Measurements from ENCODE around the gene SP8.

SP8 gene

GRCh38 chr7:20777377-20778062 lies 9.2 kb downstream of the SP8 start:
- Histone ChIP-seq H3K4me3 (ENCODE audit: low read depth in 1 of 5, low read length in 5 of 5) (peak overlapping the region in 1 of 5 donors; percentile 54), H3K4me1 (ENCODE audit: control insufficient read depth in 5 of 5, insufficient read depth in 5 of 5, low read length in 5 of 5) (peaks cover 0 to 12% (median 11%) of the 10 kb centered on the region in 5 donors), H3K36me3 (ENCODE audit: control insufficient read depth in 5 of 5, insufficient read depth in 5 of 5, low read length in 5 of 5) (no peaks in the 10 kb centered on the region), H3K9me3 (ENCODE audit: control insufficient read depth in 5 of 5, low read length in 5 of 5) (peaks cover 0 to under 1% (median 0%) of the 10 kb centered on the region in 5 donors), H3K27ac (ENCODE audit: low read depth, low read length) (no peak overlapping the region), H3K27me3 (ENCODE audit: control insufficient read depth in 5 of 5, insufficient read depth in 4 of 5, low read length in 5 of 5) (peaks cover 35 to 76% (median 60%) of the 10 kb centered on the region in 5 donors), H3K9ac (ENCODE audit: low read length in 5 of 5) (no peak overlapping the region)

- Histone ChIP-seq H3K4me1 (ENCODE audit: control insufficient read depth in 5 of 5, insufficient read depth in 5 of 5, low read length in 5 of 5) (peaks cover 0 to 12% (median 11%) of the 10 kb centered on the region in 5 donors), H3K4me3 (ENCODE audit: low read depth in 1 of 5, low read length in 5 of 5) (no peak overlapping the region), H3K27me3 (ENCODE audit: control insufficient read depth in 5 of 5, insufficient read depth in 4 of 5, low read length in 5 of 5) (peaks cover 35 to 72% (median 57%) of the 10 kb centered on the region in 5 donors), H3K27ac (ENCODE audit: low read depth, low read length) (no peak overlapping the region), H3K9me3 (ENCODE audit: control insufficient read depth in 5 of 5, low read length in 5 of 5) (no peaks in the 10 kb centered on the region), H3K36me3 (ENCODE audit: control insufficient read depth in 5 of 5, insufficient read depth in 5 of 5, low read length in 5 of 5) (no peaks in the 10 kb centered on the region), H3K9ac (ENCODE audit: low read length in 5 of 5) (no peak overlapping the region)
These were observed 9.7 kb downstream of the SP8 start for GRCh38 chr7:20776942-20777341.

GRCh38 chr7:20776214-20776911 lies 10.3 kb downstream of the SP8 start:
- H3K27ac ChIP-seq (ENCODE audit: low read depth, low read length): no peak overlapping the region

GRCh38 chr7:20754001-20754400 lies 32.7 kb downstream of the SP8 start:
- H3K27me3 ChIP-seq (ENCODE audit: control insufficient read depth in 5 of 5, insufficient read depth in 4 of 5, low read length in 5 of 5): no peaks in the 10 kb centered on the region
- H3K9me3 ChIP-seq (ENCODE audit: control insufficient read depth in 5 of 5, low read length in 5 of 5): no peaks in the 10 kb centered on the region
- H3K4me3 ChIP-seq (ENCODE audit: low read depth in 1 of 5, low read length in 5 of 5): no peak overlapping the region
- H3K36me3 ChIP-seq (ENCODE audit: control insufficient read depth in 5 of 5, insufficient read depth in 5 of 5, low read length in 5 of 5): no peaks in the 10 kb centered on the region
- no peak overlapping the region for H3K9ac ChIP-seq (ENCODE audit: low read length in 5 of 5)
- no peak overlapping the region for H3K27ac ChIP-seq (ENCODE audit: low read depth, low read length)
- H3K4me1 ChIP-seq (ENCODE audit: control insufficient read depth in 5 of 5, insufficient read depth in 5 of 5, low read length in 5 of 5): no peaks in the 10 kb centered on the region

More at GRCh38 chr7:20776214-20776911, 10.3 kb downstream of the SP8 start:
- Histone ChIP-seq H3K4me1 (ENCODE audit: control insufficient read depth in 5 of 5, insufficient read depth in 5 of 5, low read length in 5 of 5) (peaks cover 0 to 12% (median 11%) of the 10 kb centered on the region in 5 donors), H3K9ac (ENCODE audit: low read length in 5 of 5) (no peak overlapping the region), H3K27me3 (ENCODE audit: control insufficient read depth in 5 of 5, insufficient read depth in 4 of 5, low read length in 5 of 5) (peaks cover 35 to 67% (median 52%) of the 10 kb centered on the region in 5 donors), H3K36me3 (ENCODE audit: control insufficient read depth in 5 of 5, insufficient read depth in 5 of 5, low read length in 5 of 5) (no peaks in the 10 kb centered on the region), H3K4me3 (ENCODE audit: low read depth in 1 of 5, low read length in 5 of 5) (no peak overlapping the region), H3K9me3 (ENCODE audit: control insufficient read depth in 5 of 5, low read length in 5 of 5) (no peaks in the 10 kb centered on the region)

DNA sequence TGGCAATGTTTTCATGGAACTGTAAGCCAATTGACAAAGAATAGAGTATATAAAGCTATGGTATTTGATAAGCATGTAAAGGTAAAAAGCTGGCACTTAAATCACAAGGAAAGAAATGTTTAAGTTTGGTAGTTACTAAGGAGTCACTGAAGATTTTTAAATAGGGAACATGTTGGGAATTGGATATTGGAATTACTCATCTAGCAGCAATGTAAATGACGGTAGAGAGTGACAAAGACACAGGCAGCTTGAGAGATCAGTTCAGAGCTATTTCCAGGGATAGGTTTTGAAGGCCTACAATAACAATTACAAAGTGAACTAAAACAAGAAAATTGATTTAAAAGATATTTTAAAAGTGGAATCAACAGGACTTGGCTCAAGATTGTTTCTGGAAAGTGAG lies 36.8 kb downstream of the SP8 start:
- no peak overlapping the region for H3K4me3 ChIP-seq (ENCODE audit: low read depth in 1 of 5, low read length in 5 of 5)
- no peak overlapping the region for H3K9ac ChIP-seq (ENCODE audit: low read length in 5 of 5)
- H3K4me1 ChIP-seq (ENCODE audit: control insufficient read depth in 5 of 5, insufficient read depth in 5 of 5, low read length in 5 of 5): peaks cover 0 to 7% (median 0%) of the 10 kb centered on the region in 5 donors
- H3K9me3 ChIP-seq (ENCODE audit: control insufficient read depth in 5 of 5, low read length in 5 of 5): no peaks in the 10 kb centered on the region
- peaks cover 0 to 2% (median 0%) of the 10 kb centered on the region in 5 donors for H3K27me3 ChIP-seq (ENCODE audit: control insufficient read depth in 5 of 5, insufficient read depth in 4 of 5, low read length in 5 of 5)
- H3K27ac ChIP-seq (ENCODE audit: low read depth, low read length): no peak overlapping the region
- no peaks in the 10 kb centered on the region for H3K36me3 ChIP-seq (ENCODE audit: control insufficient read depth in 5 of 5, insufficient read depth in 5 of 5, low read length in 5 of 5)

DNA sequence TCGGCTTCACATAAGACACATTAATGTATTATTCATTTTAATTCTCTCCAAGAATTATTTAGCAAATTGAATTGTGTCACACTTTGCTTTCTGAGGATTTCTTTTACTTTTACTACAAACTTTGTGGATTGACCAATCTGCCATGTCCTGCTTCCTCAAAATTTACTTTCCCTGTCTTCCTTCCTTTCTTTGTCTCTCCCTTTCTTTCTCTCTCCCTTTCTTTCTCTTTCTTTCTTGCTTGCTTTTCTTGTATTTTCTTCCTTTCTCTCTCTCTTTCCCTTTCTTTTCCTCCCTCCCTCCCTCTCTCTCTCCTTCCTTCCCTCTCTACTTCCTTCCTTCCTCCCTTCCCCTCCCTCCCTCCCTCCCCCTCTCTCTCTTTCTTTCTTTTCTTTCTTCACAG lies 37.8 kb downstream of the SP8 start:
- Histone ChIP-seq H3K4me3 (ENCODE audit: low read depth in 1 of 5, low read length in 5 of 5) (no peak overlapping the region), H3K9me3 (ENCODE audit: control insufficient read depth in 5 of 5, low read length in 5 of 5) (no peaks in the 10 kb centered on the region), H3K27me3 (ENCODE audit: control insufficient read depth in 5 of 5, insufficient read depth in 4 of 5, low read length in 5 of 5) (peaks cover 0 to 4% (median 0%) of the 10 kb centered on the region in 5 donors), H3K9ac (ENCODE audit: low read length in 5 of 5) (no peak overlapping the region), H3K27ac (ENCODE audit: low read depth, low read length) (no peak overlapping the region), H3K4me1 (ENCODE audit: control insufficient read depth in 5 of 5, insufficient read depth in 5 of 5, low read length in 5 of 5) (peaks cover 0 to 7% (median 0%) of the 10 kb centered on the region in 5 donors), H3K36me3 (ENCODE audit: control insufficient read depth in 5 of 5, insufficient read depth in 5 of 5, low read length in 5 of 5) (no peaks in the 10 kb centered on the region)

GRCh38 chr7:20747001-20747400 lies 39.7 kb downstream of the SP8 start:
- Histone ChIP-seq H3K9ac (ENCODE audit: low read length in 5 of 5) (no peak overlapping the region), H3K4me3 (ENCODE audit: low read depth in 1 of 5, low read length in 5 of 5) (no peak overlapping the region), H3K4me1 (ENCODE audit: control insufficient read depth in 5 of 5, insufficient read depth in 5 of 5, low read length in 5 of 5) (peaks cover 0 to 7% (median 0%) of the 10 kb centered on the region in 5 donors), H3K27ac (ENCODE audit: low read depth, low read length) (no peak overlapping the region), H3K9me3 (ENCODE audit: control insufficient read depth in 5 of 5, low read length in 5 of 5) (no peaks in the 10 kb centered on the region), H3K36me3 (ENCODE audit: control insufficient read depth in 5 of 5, insufficient read depth in 5 of 5, low read length in 5 of 5) (no peaks in the 10 kb centered on the region), H3K27me3 (ENCODE audit: control insufficient read depth in 5 of 5, insufficient read depth in 4 of 5, low read length in 5 of 5) (peaks cover 0 to 7% (median 0%) of the 10 kb centered on the region in 5 donors)

- Histone ChIP-seq H3K4me1 (ENCODE audit: control insufficient read depth in 5 of 5, insufficient read depth in 5 of 5, low read length in 5 of 5) (peaks cover 0 to 7% (median 0%) of the 10 kb centered on the region in 5 donors), H3K27ac (ENCODE audit: low read depth, low read length) (no peak overlapping the region), H3K9ac (ENCODE audit: low read length in 5 of 5) (no peak overlapping the region), H3K36me3 (ENCODE audit: control insufficient read depth in 5 of 5, insufficient read depth in 5 of 5, low read length in 5 of 5) (no peaks in the 10 kb centered on the region), H3K9me3 (ENCODE audit: control insufficient read depth in 5 of 5, low read length in 5 of 5) (no peaks in the 10 kb centered on the region), H3K4me3 (ENCODE audit: low read depth in 1 of 5, low read length in 5 of 5) (no peak overlapping the region), H3K27me3 (ENCODE audit: control insufficient read depth in 5 of 5, insufficient read depth in 4 of 5, low read length in 5 of 5) (peaks cover 0 to 7% (median 0%) of the 10 kb centered on the region in 5 donors)
These were observed 41.0 kb downstream of the SP8 start for GRCh38 chr7:20745702-20746101.

GRCh38 chr7:20744954-20745446 lies 41.7 kb downstream of the SP8 start:
- no peak overlapping the region for H3K9ac ChIP-seq (ENCODE audit: low read length in 5 of 5)
- H3K4me3 ChIP-seq (ENCODE audit: low read depth in 1 of 5, low read length in 5 of 5): no peak overlapping the region
- H3K9me3 ChIP-seq (ENCODE audit: control insufficient read depth in 5 of 5, low read length in 5 of 5): no peaks in the 10 kb centered on the region
- H3K27me3 ChIP-seq (ENCODE audit: control insufficient read depth in 5 of 5, insufficient read depth in 4 of 5, low read length in 5 of 5): peaks cover 0 to 7% (median 0%) of the 10 kb centered on the region in 5 donors
- H3K4me1 ChIP-seq (ENCODE audit: control insufficient read depth in 5 of 5, insufficient read depth in 5 of 5, low read length in 5 of 5): peaks cover 0 to 7% (median 0%) of the 10 kb centered on the region in 5 donors
- H3K36me3 ChIP-seq (ENCODE audit: control insufficient read depth in 5 of 5, insufficient read depth in 5 of 5, low read length in 5 of 5): no peaks in the 10 kb centered on the region
- H3K27ac ChIP-seq (ENCODE audit: low read depth, low read length): no peak overlapping the region

GRCh38 chr7:20742913-20743312 lies 43.8 kb downstream of the SP8 start:
- H3K36me3 ChIP-seq (ENCODE audit: control insufficient read depth in 5 of 5, insufficient read depth in 5 of 5, low read length in 5 of 5): no peaks in the 10 kb centered on the region
- no peaks in the 10 kb centered on the region for H3K9me3 ChIP-seq (ENCODE audit: control insufficient read depth in 5 of 5, low read length in 5 of 5)
- H3K27ac ChIP-seq (ENCODE audit: low read depth, low read length): no peak overlapping the region
- no peak overlapping the region for H3K4me3 ChIP-seq (ENCODE audit: low read depth in 1 of 5, low read length in 5 of 5)
- H3K9ac ChIP-seq (ENCODE audit: low read length in 5 of 5): no peak overlapping the region
- H3K4me1 ChIP-seq (ENCODE audit: control insufficient read depth in 5 of 5, insufficient read depth in 5 of 5, low read length in 5 of 5): peaks cover 0 to 5% (median 0%) of the 10 kb centered on the region in 5 donors
- peaks cover 0 to 7% (median 0%) of the 10 kb centered on the region in 5 donors for H3K27me3 ChIP-seq (ENCODE audit: control insufficient read depth in 5 of 5, insufficient read depth in 4 of 5, low read length in 5 of 5)

All from subcutaneous abdominal adipose tissue (tissue), 5 donors.